ENCODE data around the gene CMIP. TPM values are rescaled to one million over a fixed set of nuclear protein-coding genes. Genes with fewer than 3 reads are reported as not detected.

CMIP gene
- polyA plus RNA-seq, 12 donors: 11.8 to 43.9 (median 15.9) TPM; not detected in 1

DNA sequence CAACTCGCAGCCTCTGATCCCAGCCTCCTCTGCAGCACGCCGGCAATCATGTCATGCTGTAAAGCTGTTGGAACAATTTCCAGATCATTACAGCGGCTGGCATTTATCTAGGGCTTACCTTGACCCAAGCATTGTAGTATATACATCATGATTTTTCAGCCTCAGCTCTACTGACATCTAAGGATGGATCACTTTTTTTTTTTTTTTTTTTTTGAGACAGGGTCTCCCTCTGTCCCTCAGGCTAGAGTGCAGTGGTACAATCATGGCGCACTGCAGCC lies 103.3 kb downstream of the CMIP start:
- no peak for DNase-seq

DNA sequence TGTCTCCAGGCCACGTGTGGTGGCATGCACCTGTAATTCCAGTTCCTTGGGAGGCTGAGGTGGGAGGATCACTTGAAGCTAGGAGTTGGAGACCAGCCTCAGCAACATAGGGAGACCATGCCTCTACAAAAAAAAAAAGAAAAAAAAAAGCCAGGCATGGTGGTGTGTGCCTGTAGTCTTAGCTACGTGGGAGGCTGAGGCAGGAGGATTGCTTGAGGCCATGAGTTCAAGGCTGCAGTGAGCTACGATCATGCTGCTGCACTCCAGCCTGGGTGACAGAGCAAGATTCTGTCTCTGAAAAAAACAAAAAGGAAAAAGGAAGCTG lies 103.9 kb downstream of the CMIP start:
- DNase-seq: no peak

DNA sequence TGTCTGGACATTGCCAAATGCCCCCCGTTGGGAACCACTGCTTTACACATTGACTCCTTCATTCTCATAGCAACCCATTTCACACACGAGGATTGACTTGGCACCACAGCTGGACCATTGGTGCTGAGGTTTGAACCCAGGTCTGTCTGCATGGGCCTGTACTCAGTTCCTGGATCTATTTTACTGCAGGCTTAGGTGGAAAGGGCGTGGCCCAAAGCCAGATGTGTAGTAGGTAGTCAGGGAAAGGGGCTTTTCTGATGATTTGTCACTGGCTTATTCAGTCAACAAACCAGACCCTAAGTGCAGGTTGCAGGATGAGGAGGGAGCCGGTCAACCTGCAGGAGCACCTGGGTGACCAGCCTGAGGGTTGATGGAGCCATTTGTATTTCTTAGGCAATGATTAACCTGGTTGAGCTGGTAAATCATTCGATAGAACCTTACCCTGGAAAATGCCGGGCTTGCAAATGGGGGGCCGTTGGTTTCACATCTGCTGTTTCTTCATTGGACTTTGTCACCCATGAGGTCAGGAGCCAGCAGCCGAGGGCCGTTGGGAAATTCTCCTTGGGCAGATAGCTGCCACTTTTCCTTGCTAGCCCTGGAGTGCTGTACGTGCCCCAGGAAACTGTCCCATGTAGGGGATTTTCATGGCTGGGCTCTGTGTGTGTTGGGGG lies 104.4 kb downstream of the CMIP start:
- DNase-seq: no peak

DNA sequence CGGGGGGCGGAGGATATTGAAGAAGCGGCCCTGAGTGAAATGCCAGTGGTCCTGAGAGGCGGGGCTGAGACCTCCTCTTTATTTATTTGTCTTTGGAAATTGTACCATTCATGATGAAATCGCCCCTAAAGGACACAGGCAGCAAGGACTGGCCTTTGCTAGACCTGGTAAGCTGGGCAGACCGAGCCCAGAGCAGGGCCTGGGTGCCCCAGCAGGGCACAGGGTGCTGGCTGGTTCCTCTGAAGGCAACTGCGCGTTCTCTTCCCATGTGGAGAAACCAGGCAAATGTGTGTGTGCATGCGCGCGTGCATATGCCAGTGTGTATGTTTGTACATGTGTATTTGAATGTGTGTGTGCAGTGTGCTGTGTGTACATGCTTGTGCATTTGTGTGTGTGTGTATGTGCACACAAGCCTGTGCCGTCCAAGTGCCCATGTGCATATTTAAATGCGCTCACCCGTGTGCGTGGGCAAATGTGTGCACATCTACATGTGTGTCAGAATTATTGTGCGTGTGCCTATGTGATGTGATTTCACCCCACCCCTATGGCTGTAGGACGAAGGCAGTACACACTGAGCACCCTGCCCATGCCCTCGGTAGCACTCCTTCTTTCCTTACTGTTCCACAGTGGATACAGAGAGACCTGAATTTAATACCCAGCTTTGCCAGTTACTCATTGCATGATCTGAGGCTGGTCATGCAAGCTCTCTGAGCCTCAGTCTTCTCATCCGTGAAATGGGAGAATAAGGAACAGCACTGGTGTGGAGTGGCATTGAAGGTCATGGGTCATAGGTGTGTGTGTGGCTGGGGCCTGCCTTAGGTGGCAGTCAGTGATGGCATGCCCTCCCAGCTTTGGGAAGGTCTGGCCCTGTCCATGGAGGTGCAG lies 105.2 kb downstream of the CMIP start:
- no peak for DNase-seq

- no peak for DNase-seq
Measured at GRCh38 chr16:81550432-81550808, 105.8 kb downstream of the CMIP start.

DNA sequence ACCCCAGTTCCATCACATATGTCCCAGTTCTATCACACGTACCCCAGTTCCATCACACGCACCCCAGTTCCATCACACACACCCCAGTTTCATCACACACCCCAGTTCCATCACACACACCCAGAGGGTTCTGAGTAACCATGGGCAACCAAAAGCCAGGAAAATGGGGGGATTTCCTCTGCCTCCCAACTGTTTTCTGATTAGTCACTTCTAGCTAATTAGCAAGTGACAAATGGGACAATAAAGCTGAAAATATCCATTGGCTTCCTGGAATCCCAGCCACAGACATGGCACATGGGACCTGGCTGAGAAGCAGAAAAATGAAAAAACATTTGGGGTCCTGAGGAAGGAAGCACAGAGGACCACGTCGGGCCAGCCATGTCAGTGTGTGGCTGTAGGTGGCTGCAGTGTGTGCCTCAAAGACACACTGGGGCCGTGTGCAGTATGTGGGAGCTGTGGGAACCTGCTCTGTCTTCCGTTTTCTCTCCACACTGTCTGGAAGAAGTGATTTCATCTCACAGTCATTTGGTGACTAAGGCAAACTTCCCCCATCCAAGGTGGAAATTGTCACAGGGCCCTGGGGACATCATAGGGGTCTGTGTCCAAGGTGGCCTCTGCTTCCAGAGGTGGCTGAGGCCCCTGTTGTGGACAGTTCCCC lies 106.7 kb downstream of the CMIP start:
- DNase-seq: no peak

GRCh38 chr16:81551821-81552304 lies 107.3 kb downstream of the CMIP start:
- DNase-seq: no peak

GRCh38 chr16:81552743-81553079 lies 108.1 kb downstream of the CMIP start:
- no peak for DNase-seq

- no peak for DNase-seq
Measured at GRCh38 chr16:81553080-81553813, 108.6 kb downstream of the CMIP start.

- no peak for DNase-seq
Measured at GRCh38 chr16:81553814-81554675, 109.4 kb downstream of the CMIP start.

GRCh38 chr16:81554979-81555378 lies 110.4 kb downstream of the CMIP start:
- no peak for DNase-seq

- no peak for DNase-seq
Measured at GRCh38 chr16:81555660-81556059, 111.1 kb downstream of the CMIP start.

DNA sequence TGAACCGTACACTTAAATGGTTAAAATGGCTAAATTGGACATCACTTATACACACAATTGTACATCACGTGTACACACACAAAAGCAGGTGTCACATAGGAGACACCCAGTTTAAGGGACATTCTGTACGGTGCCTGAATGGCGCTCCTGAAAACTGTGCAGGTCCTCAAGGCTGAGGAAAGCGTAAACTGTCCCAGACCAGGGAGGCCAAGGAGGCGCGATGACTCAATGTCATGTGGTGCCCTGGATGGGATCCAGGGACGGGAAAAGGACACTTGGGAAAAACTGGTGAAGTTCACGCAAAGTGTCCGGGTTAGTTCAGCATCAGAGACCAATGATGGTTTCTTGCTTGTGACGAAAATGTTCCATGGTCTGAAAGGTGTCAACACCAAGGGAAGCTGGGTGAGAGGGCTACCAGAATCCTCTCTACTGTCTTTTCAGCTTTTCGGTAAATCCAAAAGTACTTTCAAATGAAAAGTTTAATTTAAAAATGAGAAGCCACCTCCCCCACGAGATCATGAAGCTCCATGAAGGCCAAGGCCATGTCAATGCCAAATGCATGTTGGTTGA lies 112.2 kb downstream of the CMIP start:
- DNase-seq: no peak

GRCh38 chr16:81558077-81558443 lies 113.5 kb downstream of the CMIP start:
- DNase-seq: no peak

DNA sequence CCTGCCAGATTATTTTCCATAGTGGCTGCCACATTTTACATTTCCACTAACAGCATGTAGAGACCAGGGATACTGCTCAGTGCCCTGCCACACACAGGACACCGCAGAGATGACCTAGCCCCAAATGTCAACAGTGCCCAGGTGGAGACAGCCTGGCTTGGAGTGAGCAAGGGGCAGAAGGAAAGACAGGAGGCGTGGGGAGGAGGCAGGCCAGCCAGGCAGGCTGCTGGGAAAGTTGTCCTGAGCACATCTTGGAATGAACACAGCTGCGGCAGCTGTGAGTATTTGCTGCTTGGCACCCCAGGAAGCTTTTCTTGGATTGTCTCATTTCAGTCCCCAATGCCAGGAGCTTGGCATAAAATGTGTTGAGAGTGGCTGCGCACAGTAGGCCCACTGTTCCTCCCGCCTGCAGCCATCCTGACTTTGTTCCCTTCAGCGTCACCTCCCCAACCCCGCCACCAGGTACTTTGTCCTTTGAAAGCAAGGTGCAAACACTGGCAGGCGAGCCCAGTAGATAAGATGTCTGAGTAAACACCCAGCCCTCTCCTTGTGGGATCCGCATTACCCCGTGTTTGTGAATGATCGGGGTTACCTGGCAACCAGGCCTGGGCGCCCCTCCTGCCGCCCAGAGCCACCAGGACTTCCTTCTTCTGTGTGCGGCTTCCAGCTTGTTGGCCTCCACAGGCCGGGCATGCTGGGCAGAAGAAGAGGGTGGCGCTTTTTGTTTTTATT lies 114.0 kb downstream of the CMIP start:
- DNase-seq: no peak

GRCh38 chr16:81560979-81561657 lies 116.5 kb downstream of the CMIP start:
- no peak for DNase-seq

DNA sequence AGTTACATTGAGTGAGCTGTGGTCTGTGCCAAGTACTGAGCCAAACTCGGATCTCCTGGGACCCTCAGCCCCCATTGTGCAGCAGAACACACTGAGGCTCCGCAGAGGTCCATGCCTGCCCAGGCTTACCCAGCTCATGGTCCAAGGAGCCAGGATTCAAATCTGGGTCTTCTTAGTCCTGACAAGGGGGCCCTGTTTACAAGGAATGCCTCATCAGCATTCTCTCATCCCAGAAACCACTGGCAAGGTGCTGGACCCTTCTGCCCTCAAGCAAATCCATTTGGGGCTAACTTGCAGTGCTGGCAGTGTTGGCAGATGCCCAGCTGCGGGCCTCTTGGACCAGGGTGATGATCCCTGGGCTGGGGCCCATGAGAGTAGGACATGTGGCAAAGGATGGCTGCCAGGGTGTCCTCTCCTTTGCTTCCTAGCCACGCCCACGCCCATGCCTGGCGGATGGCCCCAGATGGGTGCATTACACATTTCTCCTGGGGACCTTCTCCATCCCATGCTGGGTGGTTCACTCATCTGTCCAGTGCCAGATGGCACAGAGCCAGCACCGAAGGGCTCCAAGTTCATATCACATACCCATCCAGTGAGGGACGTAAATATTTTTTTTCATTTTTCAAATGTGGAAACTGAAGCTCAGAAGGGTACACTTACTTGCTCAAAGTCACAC lies 117.7 kb downstream of the CMIP start:
- no peak for DNase-seq

DNA sequence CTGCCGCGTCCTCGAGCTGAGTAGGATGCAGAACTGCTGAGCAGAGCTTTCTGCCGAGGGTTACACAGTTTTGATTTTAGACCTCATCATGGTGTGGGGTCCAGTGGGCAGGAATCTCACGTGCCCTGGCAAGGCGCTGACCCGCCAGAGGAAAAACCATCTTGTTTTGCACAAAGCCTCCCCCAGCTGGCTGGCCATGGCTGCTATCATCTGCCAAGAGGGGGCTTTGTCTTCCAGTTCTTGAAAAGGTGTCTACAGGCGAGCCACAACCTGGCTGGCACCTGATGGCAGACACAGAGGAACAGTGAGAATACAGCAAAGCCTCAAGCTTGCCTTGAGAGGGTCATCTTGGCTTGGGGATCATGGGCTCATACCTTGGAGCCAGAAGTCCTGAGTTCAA lies 118.3 kb downstream of the CMIP start:
- DNase-seq: no peak

DNA sequence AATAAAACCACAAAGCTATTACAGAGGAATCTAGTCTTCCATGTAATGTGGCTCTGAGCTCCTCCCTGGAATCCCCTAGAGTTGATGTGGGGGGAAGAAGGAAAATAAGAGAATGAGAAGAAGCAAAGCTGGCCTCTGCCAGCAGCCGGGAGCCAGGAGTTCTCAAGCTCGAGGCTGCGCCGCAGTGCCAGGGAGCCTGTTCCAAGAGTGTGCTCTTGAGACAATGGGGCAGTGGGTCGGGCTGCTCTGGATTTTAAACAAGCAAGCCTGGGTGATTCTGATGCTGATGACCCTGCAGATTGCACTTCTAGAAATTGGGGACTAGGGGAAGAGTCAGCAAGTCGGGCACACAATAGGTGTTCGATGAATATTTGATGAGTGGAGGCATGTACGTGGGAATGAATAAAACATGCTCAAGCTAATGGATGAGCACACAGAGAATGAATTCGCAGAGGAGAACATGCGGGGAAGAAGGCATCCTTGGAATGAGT lies 119.9 kb downstream of the CMIP start:
- DNase-seq: no peak

All from muscle of arm (tissue), 12 donors.